Ectodermal cell (in vitro differentiated cells): ENCODE data around the gene HID1.

ENCODE experiments used
- H3K27ac ChIP-seq: 2 replicates; pipeline ENCODE4 v1.7.0; 2013; ENCODE audit warnings: mild to moderate bottlenecking, low read depth, low read length; ENCODE audit not compliant: insufficient read depth, poor library complexity, severe bottlenecking
- H3K27me3 ChIP-seq: 2 replicates; pipeline ENCODE4 v1.7.0; 2013; ENCODE audit warnings: mild to moderate bottlenecking, low read length; ENCODE audit not compliant: insufficient read depth, control insufficient read depth, poor library complexity, severe bottlenecking
- H3K36me3 ChIP-seq: one replicate; pipeline ENCODE4 v1.7.0; 2013; ENCODE audit warnings: low read length; ENCODE audit not compliant: control insufficient read depth, insufficient read depth
- H3K4me1 ChIP-seq: one replicate; pipeline ENCODE4 v1.7.0; 2013; ENCODE audit warnings: low read length; ENCODE audit not compliant: control insufficient read depth, insufficient read depth
- H3K4me3 ChIP-seq: 2 replicates; pipeline ENCODE4 v1.7.0; 2013; ENCODE audit warnings: low read depth, low read length, control low read depth; ENCODE audit not compliant: insufficient read depth
- H3K9me3 ChIP-seq: 2 replicates; pipeline ENCODE4 v1.7.0; 2013; ENCODE audit warnings: mild to moderate bottlenecking, low read length, moderate library complexity; ENCODE audit not compliant: control insufficient read depth
- WGBS, 2 experiments: methylation state at CpG; one replicate each; pipeline ENCODE4 v1.1.7; 2013; ENCODE audit warnings: missing lambda C conversion rate in 2 of 2; 5-methylcytosine and 5-hydroxymethylcytosine counted together

HID1 gene

GRCh38 chr17:74960570-74961342, 11.8 kb downstream of the HID1 start:
- no peaks in the 10 kb centered on the region for H3K4me1 ChIP-seq
- H3K36me3 ChIP-seq: no peaks in the 10 kb centered on the region
- H3K4me3 ChIP-seq: no peak overlapping the region
- H3K27me3 ChIP-seq: peaks cover 29% of the 10 kb centered on the region
- WGBS, 2 experiments: 29 to 39% methylated on average over 19 of the region's 19 CpGs
- H3K9me3 ChIP-seq: no peaks in the 10 kb centered on the region
- no peak overlapping the region for H3K27ac ChIP-seq

DNA sequence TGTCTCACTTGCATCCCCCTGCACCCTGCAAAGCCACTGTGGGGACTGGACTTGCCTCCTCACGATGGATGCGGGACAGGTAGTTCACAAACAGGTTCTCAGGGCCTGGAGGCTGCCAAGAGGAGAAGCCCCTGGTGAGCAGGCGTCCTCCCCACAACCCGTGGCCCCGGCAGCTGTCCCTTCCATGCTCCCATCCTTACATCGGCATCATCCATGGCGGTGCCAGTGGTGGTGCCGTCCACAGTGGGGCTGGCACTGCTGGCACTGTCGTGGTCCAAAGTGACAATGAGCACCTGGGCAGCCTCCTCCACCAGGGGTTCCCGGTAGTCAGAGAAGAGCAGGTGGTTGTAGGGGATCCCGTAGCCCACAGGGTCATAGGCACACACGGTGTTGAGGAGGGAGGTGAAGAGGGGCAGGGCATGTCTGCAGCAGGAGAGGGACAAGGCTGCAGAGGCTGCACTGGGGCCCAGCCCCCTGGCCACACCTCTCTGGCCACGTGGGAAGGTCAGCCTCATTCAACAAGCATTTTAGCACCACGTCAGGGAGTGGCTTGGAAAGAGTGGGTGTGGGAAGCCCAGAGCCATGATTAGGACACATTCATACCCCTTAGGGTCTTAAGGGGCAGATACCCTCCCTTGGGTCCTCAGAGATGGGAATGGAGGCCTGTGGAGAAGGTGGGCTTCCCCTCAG, 12.6 kb downstream of the HID1 start:
- no peak overlapping the region for H3K4me3 ChIP-seq
- WGBS, 2 experiments: 75% methylated on average over 14 of the region's 14 CpGs

DNA sequence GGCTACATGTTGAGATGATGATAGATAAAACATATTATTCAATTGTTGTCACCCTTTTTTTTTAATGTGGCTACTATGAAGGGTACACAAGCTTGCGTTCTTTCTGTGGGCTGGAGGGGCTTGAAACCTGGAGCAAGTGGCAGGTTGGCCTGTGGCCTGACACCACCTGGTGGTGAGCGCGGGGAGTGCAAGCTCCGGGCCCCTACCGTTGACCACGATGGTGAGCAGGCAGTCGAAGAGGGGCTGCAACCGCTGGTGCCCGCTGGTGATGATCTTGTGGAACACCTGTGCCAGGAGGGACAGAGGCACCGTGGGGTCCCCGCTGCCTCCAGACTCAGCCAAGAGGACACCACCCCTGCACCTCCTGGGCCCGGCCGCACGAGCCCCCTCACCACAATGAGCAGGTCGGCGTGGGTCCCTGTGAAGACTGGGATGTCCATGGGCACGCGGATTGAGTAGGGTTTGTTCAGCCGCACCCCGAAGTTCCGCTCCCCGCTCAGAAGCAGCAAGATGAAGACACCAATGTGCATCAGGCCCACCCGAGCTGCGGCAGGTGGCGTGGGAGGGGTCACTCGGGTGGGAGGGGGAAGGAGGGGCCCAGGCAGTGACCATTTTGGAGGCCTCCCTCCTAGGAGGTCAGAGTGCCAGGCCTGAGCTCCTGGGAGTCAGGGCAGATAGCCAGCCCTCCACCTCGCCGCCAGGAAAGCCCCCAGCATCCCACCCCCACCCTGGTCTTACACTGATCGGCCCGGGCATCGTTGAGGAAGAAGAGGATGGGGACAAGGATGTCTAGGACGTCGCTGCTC, 14.4 kb downstream of the HID1 start:
- Histone ChIP-seq H3K9me3 (no peaks in the 10 kb centered on the region), H3K4me3 (no peak overlapping the region), H3K36me3 (no peaks in the 10 kb centered on the region), H3K27ac (no peak overlapping the region), H3K27me3 (peaks cover 29% of the 10 kb centered on the region), H3K4me1 (no peaks in the 10 kb centered on the region)
- 50 to 52% methylated on average over 33 of the region's 33 CpGs for WGBS, 2 experiments

More for the DNA sequence above, 12.6 kb downstream of the HID1 start:
- Histone ChIP-seq H3K36me3 (no peaks in the 10 kb centered on the region), H3K4me1 (no peaks in the 10 kb centered on the region), H3K9me3 (no peaks in the 10 kb centered on the region), H3K27ac (no peak overlapping the region), H3K27me3 (peaks cover 29% of the 10 kb centered on the region)

DNA sequence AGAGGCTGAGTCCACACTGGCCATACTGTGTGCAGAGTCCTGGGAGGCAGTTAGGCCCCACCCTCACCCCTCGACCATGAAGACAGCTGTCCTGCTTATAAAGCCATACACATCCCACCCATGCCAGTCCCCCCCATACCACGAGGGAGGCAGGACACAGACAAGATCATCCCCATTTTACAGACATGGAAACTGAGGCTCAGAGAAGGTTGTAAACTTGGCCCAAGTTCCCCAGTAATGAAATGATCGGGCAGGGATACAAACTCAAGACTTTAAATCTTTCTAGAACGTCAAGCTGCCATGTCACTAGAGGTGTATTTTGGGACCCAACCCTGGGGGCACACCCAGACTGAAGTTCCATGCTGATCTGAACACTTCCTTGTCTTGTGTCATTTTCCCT, 16.5 kb downstream of the HID1 start:
- Histone ChIP-seq H3K9me3 (no peaks in the 10 kb centered on the region), H3K4me3 (no peak overlapping the region)
- 78 to 85% methylated on average over 4 of the region's 4 CpGs for WGBS, 2 experiments

GRCh38 chr17:74954665-74955421, 17.7 kb downstream of the HID1 start:
- H3K27me3 ChIP-seq: peaks cover 23% of the 10 kb centered on the region

More for the DNA sequence above, 16.5 kb downstream of the HID1 start:
- no peak overlapping the region for H3K27ac ChIP-seq
- H3K27me3 ChIP-seq: peaks cover 29% of the 10 kb centered on the region
- H3K4me1 ChIP-seq: no peaks in the 10 kb centered on the region
- no peaks in the 10 kb centered on the region for H3K36me3 ChIP-seq

GRCh38 chr17:74954115-74954514, 18.4 kb downstream of the HID1 start:
- 92 to 93% methylated on average over 15 of the region's 15 CpGs for WGBS, 2 experiments
- Histone ChIP-seq H3K27me3 (peaks cover 15% of the 10 kb centered on the region), H3K27ac (no peak overlapping the region), H3K36me3 (no peaks in the 10 kb centered on the region), H3K4me1 (no peaks in the 10 kb centered on the region), H3K9me3 (no peaks in the 10 kb centered on the region), H3K4me3 (no peak overlapping the region)

More at GRCh38 chr17:74954665-74955421, 17.7 kb downstream of the HID1 start:
- Histone ChIP-seq H3K9me3 (no peaks in the 10 kb centered on the region), H3K27ac (no peak overlapping the region), H3K36me3 (no peaks in the 10 kb centered on the region), H3K4me3 (no peak overlapping the region), H3K4me1 (no peaks in the 10 kb centered on the region)
- WGBS, 2 experiments: 71 to 74% methylated on average over 13 of the region's 13 CpGs

DNA sequence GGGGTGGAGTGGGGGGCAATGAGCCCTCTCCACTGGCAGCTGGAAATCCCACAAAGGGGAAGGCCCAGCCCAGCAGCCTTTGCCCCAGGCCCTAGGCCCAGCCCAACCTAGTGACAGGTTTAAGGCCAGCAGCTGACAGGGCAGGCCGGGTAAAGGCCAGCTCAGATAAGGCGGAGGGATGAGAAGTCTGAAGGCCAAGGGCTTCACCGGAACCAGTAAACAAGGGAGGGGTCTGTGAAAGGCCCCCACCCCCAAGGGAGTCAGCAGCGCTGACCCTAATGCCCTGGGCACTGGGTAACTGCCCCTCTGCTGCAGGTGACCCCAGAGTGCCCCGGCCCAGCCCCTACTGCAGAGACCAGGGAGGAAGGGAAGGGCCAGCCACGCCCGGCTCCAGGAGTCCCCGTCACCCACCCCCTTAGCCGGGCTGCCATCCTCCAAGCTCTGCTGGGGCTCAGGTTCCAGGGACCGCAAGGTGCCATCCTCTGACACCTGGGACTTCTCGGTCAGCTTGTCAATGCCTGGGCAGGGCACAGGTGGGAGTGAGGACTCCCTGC, 19.3 kb downstream of the HID1 start:
- no peaks in the 10 kb centered on the region for H3K9me3 ChIP-seq
- H3K36me3 ChIP-seq: no peaks in the 10 kb centered on the region
- 91 to 92% methylated on average over 11 of the region's 11 CpGs for WGBS, 2 experiments
- H3K27ac ChIP-seq: no peak overlapping the region
- no peak overlapping the region for H3K4me3 ChIP-seq
- H3K27me3 ChIP-seq: peaks cover 6% of the 10 kb centered on the region
- no peaks in the 10 kb centered on the region for H3K4me1 ChIP-seq

DNA sequence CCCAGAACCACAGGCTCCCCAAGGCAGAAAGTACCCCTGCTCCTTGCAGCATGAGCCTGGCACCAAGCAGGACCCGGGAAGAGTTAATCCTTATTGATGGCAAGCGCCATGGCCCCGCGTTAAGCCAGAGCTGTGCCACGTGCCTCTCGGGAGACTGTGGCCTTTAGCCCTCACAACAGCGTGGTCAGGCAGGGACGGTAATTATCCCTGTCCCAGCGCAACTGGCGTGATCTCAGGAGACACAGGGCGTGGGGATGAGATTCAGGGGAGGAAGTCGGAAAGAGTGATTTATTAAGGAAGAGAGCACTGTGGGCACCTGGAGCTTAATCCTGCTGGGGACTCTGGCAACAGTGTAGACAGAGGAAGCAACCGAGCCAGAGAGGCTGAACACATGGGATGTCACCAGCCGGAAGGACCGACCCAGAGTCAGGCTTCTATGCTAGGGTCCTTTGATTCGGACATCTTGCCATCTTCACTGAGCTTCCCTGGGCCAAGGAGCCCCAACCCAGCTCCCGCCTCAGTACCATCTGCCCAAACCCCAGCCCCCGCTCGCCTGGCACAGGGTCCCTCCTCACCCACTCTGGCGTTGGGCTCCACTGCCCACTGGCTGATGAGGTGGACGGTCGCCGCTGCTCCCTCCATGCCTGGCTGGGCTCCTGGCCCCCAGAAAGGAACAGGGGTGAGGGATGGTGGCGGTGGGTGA, 20.0 kb downstream of the HID1 start:
- Histone ChIP-seq H3K27me3 (peaks cover 4% of the 10 kb centered on the region), H3K4me3 (no peak overlapping the region), H3K9me3 (no peaks in the 10 kb centered on the region), H3K27ac (no peak overlapping the region), H3K36me3 (no peaks in the 10 kb centered on the region), H3K4me1 (no peaks in the 10 kb centered on the region)
- 91% methylated on average over 24 of the region's 24 CpGs for WGBS, 2 experiments
